Mucosa of stomach (tissue), 1 donor: ENCODE results near the gene ANO10.
"Not testable (repeated sequence)": the region's sequence is repeated elsewhere in the genome, so short reads cannot be mapped to it uniquely, and the experiment has no call there.

ENCODE experiments used
- H3K27me3 ChIP-seq: one replicate; pipeline ENCODE4 v1.7.0; 2013; ENCODE audit warnings: mild to moderate bottlenecking, low read length; ENCODE audit not compliant: control insufficient read depth, insufficient read depth
- H3K36me3 ChIP-seq: one replicate; pipeline ENCODE4 v1.7.0; 2013; ENCODE audit warnings: low read length; ENCODE audit not compliant: control insufficient read depth, insufficient read depth
- H3K4me1 ChIP-seq: one replicate; pipeline ENCODE4 v1.7.0; 2013; ENCODE audit warnings: mild to moderate bottlenecking, low read length; ENCODE audit not compliant: control insufficient read depth, insufficient read depth
- H3K4me3 ChIP-seq: one replicate; pipeline ENCODE4 v1.7.0; 2013; ENCODE audit warnings: low read length
- H3K9ac ChIP-seq: one replicate; pipeline ENCODE4 v1.7.0; 2013; ENCODE audit warnings: mild to moderate bottlenecking, low read length, moderate library complexity
- H3K9me3 ChIP-seq: one replicate; pipeline ENCODE4 v1.7.0; 2013; ENCODE audit warnings: mild to moderate bottlenecking, low read length, moderate library complexity; ENCODE audit not compliant: control insufficient read depth
- donor health status: Pancreatic carcinoma.

The ANO10 gene

DNA sequence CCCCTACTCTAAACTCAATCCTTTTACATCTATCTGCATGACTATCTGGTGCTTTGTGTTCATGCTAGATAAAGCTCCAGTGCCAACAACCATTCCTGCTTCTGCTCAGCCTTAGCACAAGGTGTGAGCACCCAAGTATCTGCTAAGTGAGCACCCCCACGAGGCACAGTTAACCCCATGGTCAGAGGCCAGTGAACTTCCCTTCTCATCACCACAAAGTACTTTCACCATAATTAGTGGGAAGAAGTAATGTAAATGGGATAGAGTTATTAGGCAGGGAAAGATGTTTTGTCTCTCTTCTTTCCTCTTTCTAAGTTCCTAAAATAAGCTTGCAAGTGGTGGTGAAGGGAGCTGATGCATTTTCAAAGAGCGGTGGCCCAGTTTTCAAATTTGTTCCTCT is 96.4 kb downstream of the ANO10 start:
- H3K4me1 ChIP-seq = no peaks in the 10 kb centered on the region
- H3K4me3 ChIP-seq = no peak overlapping the region
- no peaks in the 10 kb centered on the region for H3K36me3 ChIP-seq
- no peaks in the 10 kb centered on the region for H3K27me3 ChIP-seq
- H3K9me3 ChIP-seq = no peaks in the 10 kb centered on the region
- no peak overlapping the region for H3K9ac ChIP-seq

DNA sequence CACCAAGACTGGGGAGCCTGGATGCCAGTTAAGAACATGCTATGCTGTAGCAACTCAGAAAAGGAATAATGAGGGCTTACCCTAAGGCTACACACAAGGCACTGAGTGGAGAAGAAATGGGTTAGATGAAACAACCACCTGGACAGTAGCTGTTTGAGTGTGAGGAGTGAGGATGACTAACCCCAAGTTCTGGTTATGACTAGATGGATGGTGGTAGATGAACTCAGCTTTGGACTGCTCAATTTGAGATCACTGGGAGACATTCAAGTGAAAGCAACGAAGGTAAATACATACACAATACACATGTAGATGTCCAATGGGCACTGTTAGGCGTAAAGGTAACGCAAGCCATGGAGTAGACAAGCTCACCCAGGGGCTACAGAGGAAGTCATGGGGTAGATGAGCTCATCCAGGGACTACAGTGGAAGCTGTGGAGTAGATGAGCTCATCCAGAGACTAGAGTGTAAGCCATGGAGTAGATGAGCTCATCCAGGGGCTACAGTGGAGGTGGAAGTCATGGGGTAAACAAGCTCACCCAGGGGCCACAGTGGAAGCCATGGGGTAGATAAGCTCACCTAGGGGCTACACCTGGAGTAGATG is 98.3 kb downstream of the ANO10 start:
- Histone ChIP-seq H3K9ac (no peak overlapping the region), H3K4me1 (no peaks in the 10 kb centered on the region), H3K9me3 (no peaks in the 10 kb centered on the region), H3K4me3 (no peak overlapping the region), H3K36me3 (no peaks in the 10 kb centered on the region), H3K27me3 (no peaks in the 10 kb centered on the region)

DNA sequence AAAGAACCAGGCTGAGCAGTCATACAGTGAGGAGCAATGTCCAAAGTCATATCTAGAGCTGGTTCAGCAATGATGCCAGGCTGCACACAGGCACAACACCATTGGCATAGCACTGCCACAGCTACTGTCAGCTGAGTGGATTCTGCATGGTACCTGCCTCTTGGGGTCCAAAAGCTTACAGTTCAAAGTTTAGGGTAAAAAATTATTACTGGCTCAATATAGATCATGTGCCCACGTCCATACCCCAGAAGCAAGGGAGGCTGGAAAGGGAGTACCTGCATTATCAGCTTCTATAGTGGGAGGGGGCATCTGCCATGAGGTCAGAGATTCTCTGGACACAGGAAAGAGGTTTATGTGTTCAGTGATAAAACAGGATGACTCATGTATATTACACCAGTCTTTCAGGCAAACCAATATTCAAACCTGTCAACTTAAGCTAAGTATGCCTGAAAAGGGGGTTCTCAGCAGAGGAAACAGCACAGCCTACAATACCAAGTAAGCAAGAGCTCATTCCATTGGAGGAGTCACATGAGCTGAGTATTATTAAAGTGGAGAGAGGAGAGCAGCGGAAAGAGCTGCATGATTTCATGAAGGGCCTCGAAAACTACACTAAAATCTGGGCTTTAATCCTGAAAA is 99.0 kb downstream of the ANO10 start:
- H3K9ac ChIP-seq = no peak overlapping the region
- no peaks in the 10 kb centered on the region for H3K36me3 ChIP-seq
- H3K4me1 ChIP-seq = no peaks in the 10 kb centered on the region
- no peak overlapping the region for H3K4me3 ChIP-seq
- H3K27me3 ChIP-seq = no peaks in the 10 kb centered on the region
- no peaks in the 10 kb centered on the region for H3K9me3 ChIP-seq

DNA sequence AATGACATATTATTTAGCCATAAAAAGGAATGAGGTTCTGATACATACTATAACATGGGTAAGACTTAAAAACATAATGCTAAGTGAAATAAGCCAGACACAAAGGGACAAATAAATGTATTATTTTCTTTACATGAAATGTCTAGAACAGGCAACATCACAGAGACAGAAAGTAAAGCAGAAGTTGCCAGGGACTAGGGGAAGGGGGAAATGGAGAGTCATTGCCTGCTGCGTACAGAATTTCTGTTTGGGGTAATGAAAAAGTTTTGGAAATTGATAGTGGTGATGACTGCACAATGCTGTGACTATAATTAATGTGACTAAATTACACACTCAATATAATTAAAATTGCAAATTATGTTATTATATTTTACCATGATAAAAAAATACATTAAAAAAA is 99.9 kb downstream of the ANO10 start:
- Histone ChIP-seq H3K36me3 (no peaks in the 10 kb centered on the region), H3K4me1 (no peaks in the 10 kb centered on the region), H3K9ac (no peak overlapping the region), H3K4me3 (no peak overlapping the region), H3K27me3 (no peaks in the 10 kb centered on the region), H3K9me3 (no peaks in the 10 kb centered on the region)

DNA sequence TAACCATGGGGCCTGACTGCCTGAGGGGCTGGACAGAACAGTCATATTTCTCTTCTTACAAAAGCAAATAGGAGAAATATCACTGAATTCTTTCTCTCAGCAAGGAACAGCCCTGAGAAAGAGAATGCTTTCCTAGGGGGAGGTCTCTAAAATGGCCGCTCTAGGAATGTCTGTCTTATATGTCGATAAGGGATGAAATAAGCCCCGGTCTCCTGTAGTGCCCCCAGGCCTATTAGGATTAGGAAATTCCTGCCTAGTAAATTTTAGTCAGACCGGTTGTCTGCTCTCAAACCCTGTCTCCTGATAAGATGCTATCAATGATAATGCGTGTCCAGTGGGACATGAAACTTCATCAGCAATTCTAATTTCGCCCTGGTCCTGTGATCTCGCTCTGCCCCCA is 103.3 kb downstream of the ANO10 start:
- not testable (repeated sequence) for H3K9me3 ChIP-seq, H3K4me3 ChIP-seq, H3K4me1 ChIP-seq, H3K27me3 ChIP-seq, H3K36me3 ChIP-seq, H3K9ac ChIP-seq

DNA sequence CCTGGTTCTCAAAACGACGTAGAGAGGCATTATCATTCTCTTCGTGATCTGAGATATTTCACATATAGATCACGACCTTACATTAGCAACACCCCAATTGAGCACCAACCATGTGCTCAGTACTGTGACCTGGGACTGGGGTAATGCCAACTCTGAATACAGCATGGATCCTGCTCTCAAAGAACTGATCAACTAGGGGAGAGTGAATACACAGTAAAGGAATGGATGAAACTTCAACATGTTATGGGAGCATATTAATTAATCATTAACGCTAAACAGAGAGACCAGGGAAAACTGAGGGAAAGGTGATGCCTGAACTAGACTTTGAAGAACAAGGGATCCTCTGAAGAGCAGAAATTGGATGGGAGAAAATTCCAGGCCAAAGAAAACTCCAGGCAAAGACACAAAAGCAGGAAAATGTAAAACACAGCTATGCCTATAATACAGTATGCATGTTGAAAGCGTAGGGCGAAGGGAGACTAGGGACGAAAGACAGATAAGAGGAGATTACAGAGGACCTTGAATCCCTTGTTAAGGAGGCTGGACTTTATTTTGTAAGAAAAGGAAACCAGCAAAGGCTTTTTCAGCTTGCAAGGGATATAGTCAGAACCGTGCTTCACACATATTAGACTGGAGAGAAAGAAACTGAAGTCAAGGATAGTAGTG is 105.7 kb downstream of the ANO10 start:
- H3K27me3 ChIP-seq = no peaks in the 10 kb centered on the region
- no peak overlapping the region for H3K4me3 ChIP-seq
- no peaks in the 10 kb centered on the region for H3K36me3 ChIP-seq
- no peak overlapping the region for H3K9ac ChIP-seq
- H3K4me1 ChIP-seq = no peaks in the 10 kb centered on the region
- no peaks in the 10 kb centered on the region for H3K9me3 ChIP-seq

DNA sequence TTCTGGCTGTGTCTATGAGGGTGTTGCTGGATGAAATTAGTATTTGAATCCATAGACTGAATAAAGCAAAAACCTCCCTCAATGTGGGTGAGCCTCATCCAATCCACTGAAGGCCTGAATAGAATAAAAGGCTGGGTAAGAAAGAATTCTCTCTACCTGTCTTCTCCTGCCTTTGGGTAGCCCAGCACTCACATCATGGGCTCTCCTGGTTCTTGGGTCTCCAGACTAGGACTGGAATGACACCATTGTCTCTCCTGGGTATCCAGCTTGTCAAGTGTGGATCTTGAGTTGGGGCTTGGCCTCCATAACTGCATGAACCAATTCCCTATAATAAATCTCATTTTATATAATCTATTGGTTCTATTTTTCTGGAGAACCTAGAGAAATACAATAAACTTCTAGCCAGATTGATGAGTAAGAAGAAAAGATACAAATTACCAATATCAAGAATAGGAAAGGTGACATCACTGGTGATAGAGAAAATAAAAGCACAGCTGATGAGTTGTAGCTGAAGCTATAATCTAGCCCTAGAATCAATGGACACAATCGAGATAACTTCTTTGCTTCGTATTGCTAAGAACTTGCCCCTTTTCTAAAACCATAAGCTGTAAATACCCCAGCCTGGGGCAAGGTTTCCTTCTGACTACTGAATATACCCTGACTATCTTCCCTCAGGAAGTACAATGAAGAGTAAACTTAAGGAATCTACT is 106.4 kb downstream of the ANO10 start:
- H3K4me3 ChIP-seq = no peak overlapping the region
- no peaks in the 10 kb centered on the region for H3K4me1 ChIP-seq
- no peak overlapping the region for H3K9ac ChIP-seq
- no peaks in the 10 kb centered on the region for H3K27me3 ChIP-seq
- no peaks in the 10 kb centered on the region for H3K36me3 ChIP-seq
- no peaks in the 10 kb centered on the region for H3K9me3 ChIP-seq

DNA sequence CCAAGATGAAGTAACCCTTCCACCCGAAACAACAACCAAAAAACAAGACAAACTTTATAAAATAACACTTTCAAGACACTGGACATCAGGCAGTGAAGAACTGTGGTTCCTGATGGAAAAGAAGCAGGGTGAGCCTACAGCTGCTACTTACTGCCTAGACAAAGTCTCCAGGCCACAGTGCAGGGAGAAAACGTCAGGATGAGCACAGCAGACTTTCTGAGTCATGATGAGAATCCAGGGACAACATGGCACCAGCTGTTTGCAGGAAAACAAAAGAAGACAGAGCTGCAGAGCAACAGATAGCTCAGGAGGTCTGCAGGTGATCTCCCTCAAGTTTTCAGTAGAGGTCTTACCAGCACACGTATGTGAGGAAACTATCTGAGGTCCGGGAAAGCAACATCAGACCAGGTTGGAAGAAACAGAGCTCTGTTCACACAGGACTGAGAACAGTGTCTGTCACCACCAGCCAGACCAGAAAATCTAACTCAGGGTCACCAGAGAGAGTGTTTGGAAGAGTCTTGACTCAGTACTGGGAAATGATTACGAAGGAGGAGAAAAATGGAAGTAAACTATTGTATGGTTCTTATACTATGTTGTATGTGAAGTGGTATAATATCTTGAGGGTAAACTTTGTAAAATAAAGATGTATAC is 108.9 kb downstream of the ANO10 start:
- H3K9me3 ChIP-seq = no peaks in the 10 kb centered on the region
- no peak overlapping the region for H3K4me3 ChIP-seq
- H3K4me1 ChIP-seq = no peaks in the 10 kb centered on the region
- H3K9ac ChIP-seq = no peak overlapping the region
- H3K27me3 ChIP-seq = no peaks in the 10 kb centered on the region
- H3K36me3 ChIP-seq = no peaks in the 10 kb centered on the region

DNA sequence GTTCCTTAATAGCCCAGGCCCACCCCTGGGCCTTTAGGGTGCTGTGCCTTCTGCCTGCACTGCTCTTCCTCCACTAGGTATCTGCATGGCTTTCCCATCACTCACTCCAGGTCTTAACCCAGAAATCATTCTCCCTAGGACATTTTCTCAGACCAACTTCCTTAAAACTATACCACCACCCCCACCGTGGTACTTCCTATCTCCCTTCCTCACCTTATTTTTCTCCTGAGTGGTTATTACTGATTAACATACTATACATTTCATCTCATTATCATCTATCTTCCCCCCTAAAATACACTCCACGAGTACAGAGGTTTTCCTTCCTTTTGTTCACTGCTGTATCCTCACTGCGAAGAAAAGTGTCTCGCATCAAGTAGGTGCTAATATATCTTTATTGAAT is 115.2 kb downstream of the ANO10 start:
- Histone ChIP-seq H3K4me3 (no peak overlapping the region), H3K9me3 (no peaks in the 10 kb centered on the region), H3K4me1 (no peaks in the 10 kb centered on the region), H3K9ac (no peak overlapping the region), H3K36me3 (no peaks in the 10 kb centered on the region), H3K27me3 (no peaks in the 10 kb centered on the region)

DNA sequence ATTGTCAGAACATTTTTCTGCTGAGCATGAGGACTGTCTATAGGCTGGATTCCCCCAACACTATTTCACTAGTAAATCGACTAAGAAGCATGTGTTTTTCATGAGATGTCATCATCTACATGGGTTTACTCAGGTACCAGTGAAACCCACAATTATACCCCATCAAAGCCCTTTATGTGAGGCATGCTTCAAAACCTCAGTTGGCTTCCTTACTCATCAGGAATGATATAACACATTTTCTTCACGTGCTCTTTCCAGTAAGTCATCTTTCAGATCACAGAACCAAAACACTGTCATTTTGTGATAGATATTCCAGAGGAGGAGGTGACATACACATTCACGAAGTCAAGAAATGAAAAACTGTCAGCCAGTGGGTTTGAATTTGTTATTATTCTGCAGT is 116.5 kb downstream of the ANO10 start:
- no peaks in the 10 kb centered on the region for H3K36me3 ChIP-seq
- H3K4me1 ChIP-seq = no peaks in the 10 kb centered on the region
- H3K9me3 ChIP-seq = no peaks in the 10 kb centered on the region
- no peak overlapping the region for H3K9ac ChIP-seq
- no peak overlapping the region for H3K4me3 ChIP-seq
- no peaks in the 10 kb centered on the region for H3K27me3 ChIP-seq

DNA sequence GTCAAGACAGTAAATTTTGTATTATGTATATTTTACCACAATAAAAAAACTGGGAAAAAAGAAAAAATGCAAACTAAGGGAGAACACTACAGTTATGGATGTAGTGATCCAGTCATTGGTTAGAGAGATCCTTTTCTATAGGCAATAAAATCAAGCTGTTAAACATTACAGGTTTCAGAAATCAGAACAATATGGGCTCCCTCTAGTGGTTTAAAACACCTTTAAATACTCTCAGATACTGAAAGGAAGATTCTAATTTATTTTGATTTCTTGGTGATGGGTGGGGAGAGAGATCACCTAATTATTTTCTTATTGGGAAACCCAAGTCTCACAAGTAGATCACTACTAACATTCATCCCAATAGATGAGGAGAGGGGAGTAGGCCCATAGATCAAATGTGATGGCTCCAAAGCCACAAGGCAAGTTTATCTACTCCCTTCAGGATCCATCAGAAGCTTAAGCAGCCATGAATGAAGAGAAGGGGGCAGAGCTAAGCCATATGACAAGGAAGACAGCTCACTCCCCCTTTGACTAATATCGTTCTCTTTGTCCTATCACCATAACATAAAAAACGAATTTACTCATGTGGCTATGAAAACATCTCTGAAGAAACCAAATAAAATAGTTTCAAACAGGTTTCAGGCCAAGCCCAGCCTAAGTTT is 118.6 kb downstream of the ANO10 start:
- H3K9ac ChIP-seq = no peak overlapping the region
- H3K36me3 ChIP-seq = no peaks in the 10 kb centered on the region
- H3K9me3 ChIP-seq = no peaks in the 10 kb centered on the region
- H3K27me3 ChIP-seq = no peaks in the 10 kb centered on the region
- H3K4me1 ChIP-seq = no peaks in the 10 kb centered on the region
- H3K4me3 ChIP-seq = no peak overlapping the region
